NT2/D1 (cell line): ENCODE results near the gene TMEM59L.
A peak's percentile ranks its signal among the peaks of the same experiment; 100 is the strongest.

Source experiments
- DNase-seq: peaks from one replicate; pipeline ENCODE4 v3.0.0-alpha.2; 2011; ENCODE audit warnings: low read depth, low spot score
- H3K27me3 ChIP-seq: 2 replicates; pipeline ENCODE4 v1.6.0; 2011; ENCODE audit warnings: mild to moderate bottlenecking; ENCODE audit not compliant: insufficient read length, insufficient read depth
- H3K36me3 ChIP-seq: 2 replicates; pipeline ENCODE4 v1.6.1; 2011; ENCODE audit warnings: mild to moderate bottlenecking, low read length, mixed read lengths; ENCODE audit not compliant: insufficient read depth, insufficient read length
- H3K4me1 ChIP-seq: 2 replicates; pipeline ENCODE4 v1.5.1; 2011; ENCODE audit not compliant: insufficient read depth, insufficient read length
- H3K4me3 ChIP-seq: 2 replicates; pipeline ENCODE4 v1.5.1; 2011; ENCODE audit warnings: low read depth; ENCODE audit not compliant: insufficient read length
- H3K9ac ChIP-seq: 2 replicates; pipeline ENCODE4 v1.6.0; 2011; ENCODE audit warnings: low read depth; ENCODE audit not compliant: insufficient read length
- H3K9me3 ChIP-seq: 2 replicates; pipeline ENCODE4 v1.5.1; 2011; ENCODE audit warnings: mild to moderate bottlenecking, low read length; ENCODE audit not compliant: insufficient read depth
- SUZ12 ChIP-seq: IDR thresholded peaks from 2 replicates; pipeline ENCODE4 v1.6.1; 2011; ENCODE audit not compliant: insufficient read length, insufficient read depth; ENCODE audit errors: extremely low read depth
- YY1 ChIP-seq: IDR thresholded peaks from 2 replicates; pipeline ENCODE4 v1.6.1; 2011; ENCODE audit not compliant: insufficient read length, insufficient read depth
- ZNF274 ChIP-seq: IDR thresholded peaks from 2 replicates; pipeline ENCODE4 v1.6.1; 2011; ENCODE audit warnings: mild to moderate bottlenecking, low read depth, low read length

Gene TMEM59L

GRCh38 chr19:18611327-18612050, 1.2 kb upstream of the TMEM59L start:
- Histone ChIP-seq H3K9ac (peak overlapping the region; percentile 51), H3K4me3 (peak overlapping the region; percentile 28), H3K36me3 (no peaks in the 10 kb centered on the region), H3K9me3 (no peaks in the 10 kb centered on the region), H3K27me3 (peaks cover 94% of the 10 kb centered on the region), H3K4me1 (peaks cover 47% of the 10 kb centered on the region)
- DNase-seq: no peak
- TF ChIP-seq SUZ12 (peak; percentile 84), ZNF274 (no peak)

- Histone ChIP-seq H3K4me1 (peaks cover 47% of the 10 kb centered on the region), H3K36me3 (no peaks in the 10 kb centered on the region), H3K4me3 (peak overlapping the region; percentile 68), H3K9me3 (peaks cover 1% of the 10 kb centered on the region; the same call in 1 of the 2 replicates), H3K9ac (peak overlapping the region; percentile 51), H3K27me3 (peaks cover 97% of the 10 kb centered on the region)
- no peak for DNase-seq
- TF ChIP-seq YY1 (no peak), SUZ12 (peak; percentile 28), ZNF274 (no peak)
Observed at GRCh38 chr19:18612051-18612771, 459 bp upstream of the TMEM59L start.

GRCh38 chr19:18613589-18614234, 1.0 kb downstream of the TMEM59L start:
- Histone ChIP-seq H3K4me1 (peaks cover 33% of the 10 kb centered on the region), H3K27me3 (peaks cover 82% of the 10 kb centered on the region), H3K9me3 (peaks cover 4% of the 10 kb centered on the region; the same call in 1 of the 2 replicates), H3K36me3 (no peaks in the 10 kb centered on the region), H3K4me3 (peak overlapping the region; percentile 68), H3K9ac (peak overlapping the region; percentile 42)
- DNase-seq: no peak
- no peak for TF ChIP-seq SUZ12
- no peak for TF ChIP-seq YY1
- no peak for TF ChIP-seq ZNF274

- no peak overlapping the region for H3K4me3 ChIP-seq
- TF ChIP-seq YY1 (no peak), SUZ12 (no peak)
- no peaks in the 10 kb centered on the region for H3K36me3 ChIP-seq
- H3K27me3 ChIP-seq: peaks cover 59% of the 10 kb centered on the region
- DNase-seq: no peak
- H3K4me1 ChIP-seq: peaks cover 22% of the 10 kb centered on the region
- H3K9ac ChIP-seq: no peak overlapping the region
- peaks cover 4% of the 10 kb centered on the region; the same call in 1 of the 2 replicates for H3K9me3 ChIP-seq
Observed at GRCh38 chr19:18616023-18616422, 3.4 kb downstream of the TMEM59L start.

GRCh38 chr19:18617562-18617961, 4.9 kb downstream of the TMEM59L start:
- Histone ChIP-seq H3K9me3 (peaks cover 4% of the 10 kb centered on the region; the same call in 1 of the 2 replicates), H3K27me3 (peaks cover 44% of the 10 kb centered on the region)
- DNase-seq: no peak

GRCh38 chr19:18618236-18618635, 5.6 kb downstream of the TMEM59L start:
- H3K9me3 ChIP-seq: peaks cover 4% of the 10 kb centered on the region; the same call in 1 of the 2 replicates
- DNase-seq: no peak
- no peaks in the 10 kb centered on the region for H3K36me3 ChIP-seq
- no peak overlapping the region for H3K4me3 ChIP-seq
- TF ChIP-seq SUZ12 (no peak), YY1 (no peak), ZNF274 (no peak)
- no peak overlapping the region for H3K9ac ChIP-seq
- peaks cover 38% of the 10 kb centered on the region for H3K27me3 ChIP-seq
- H3K4me1 ChIP-seq: peaks cover 18% of the 10 kb centered on the region

More at GRCh38 chr19:18617562-18617961, 4.9 kb downstream of the TMEM59L start:
- no peak overlapping the region for H3K9ac ChIP-seq
- H3K36me3 ChIP-seq: no peaks in the 10 kb centered on the region
- TF ChIP-seq ZNF274 (no peak), SUZ12 (no peak), YY1 (no peak)
- H3K4me3 ChIP-seq: no peak overlapping the region
- peaks cover 18% of the 10 kb centered on the region for H3K4me1 ChIP-seq

GRCh38 chr19:18620311-18620710, 7.6 kb downstream of the TMEM59L start:
- no peak for DNase-seq

More at GRCh38 chr19:18620311-18620710, 7.6 kb downstream of the TMEM59L start:
- TF ChIP-seq YY1 (no peak), ZNF274 (no peak), SUZ12 (no peak)
- Histone ChIP-seq H3K4me1 (peaks cover 11% of the 10 kb centered on the region), H3K4me3 (no peak overlapping the region), H3K36me3 (no peaks in the 10 kb centered on the region), H3K9ac (no peak overlapping the region), H3K27me3 (peaks cover 17% of the 10 kb centered on the region), H3K9me3 (peaks cover 4% of the 10 kb centered on the region; the same call in 1 of the 2 replicates)
